Left ventricle myocardium inferior (tissue), 1 donor: ENCODE measurements around the gene SREBF2. TPM values are rescaled to one million over a fixed set of nuclear protein-coding genes. Genes with fewer than 3 reads are reported as not detected.

Experiments
- DNase-seq: peaks from one replicate; pipeline ENCODE4 v3.0.0-alpha.2; 2020
- H3K27ac ChIP-seq: fragments of 200-600 bp; replicated peaks from 2 replicates; pipeline ENCODE4 v1.8.0; 2021
- H3K27me3 ChIP-seq: fragments of 200-600 bp; 2 replicates; pipeline ENCODE4 v1.8.0; 2021; ENCODE audit warnings: low read depth
- H3K36me3 ChIP-seq: fragments of 200-600 bp; 2 replicates; pipeline ENCODE4 v1.8.0; 2021
- H3K4me1 ChIP-seq: fragments of 200-600 bp; 2 replicates; pipeline ENCODE4 v1.8.0; 2021
- H3K4me3 ChIP-seq: fragments of 200-600 bp; 2 replicates; pipeline ENCODE4 v1.8.0; 2021; ENCODE audit warnings: mild to moderate bottlenecking, moderate library complexity
- H3K9me3 ChIP-seq: fragments of 200-600 bp; replicated peaks from 2 replicates; pipeline ENCODE4 v1.8.0; 2021
- intact Hi-C: fragments of 100-400 bp; cut with micrococcal nuclease; formaldehyde crosslinking; loops from one replicate; pipeline ENCODE4 v1.11.0; 2022
- total RNA-seq: library from RNA; stranded (reverse); fragmentation: NEBNext Ultra II Directional; extraction: Animal tissue kit (Norgen Biotek cat#: 25700); gene quantifications from one replicate; pipeline ENCODE4 v1.2.1, GENCODE V29; 2021
- TF ChIP-seq, protein P1 (sequence below): fragments of 200-600 bp; IDR thresholded peaks from 2 replicates; pipeline ENCODE4 v1.8.0; 2021; ENCODE audit warnings: antibody characterized with exemption, mild to moderate bottlenecking, borderline replicate concordance
- donor health status: DM: no; HTN: yes; CAD: no; lungs with severe emphysema.

Gene SREBF2
- total RNA-seq, 1 donor from 2014 or later: 74.5 TPM

GRCh38 chr22:41838842-41839618 lies 6.1 kb downstream of the SREBF2 start:
- TF ChIP-seq, protein P1, sequence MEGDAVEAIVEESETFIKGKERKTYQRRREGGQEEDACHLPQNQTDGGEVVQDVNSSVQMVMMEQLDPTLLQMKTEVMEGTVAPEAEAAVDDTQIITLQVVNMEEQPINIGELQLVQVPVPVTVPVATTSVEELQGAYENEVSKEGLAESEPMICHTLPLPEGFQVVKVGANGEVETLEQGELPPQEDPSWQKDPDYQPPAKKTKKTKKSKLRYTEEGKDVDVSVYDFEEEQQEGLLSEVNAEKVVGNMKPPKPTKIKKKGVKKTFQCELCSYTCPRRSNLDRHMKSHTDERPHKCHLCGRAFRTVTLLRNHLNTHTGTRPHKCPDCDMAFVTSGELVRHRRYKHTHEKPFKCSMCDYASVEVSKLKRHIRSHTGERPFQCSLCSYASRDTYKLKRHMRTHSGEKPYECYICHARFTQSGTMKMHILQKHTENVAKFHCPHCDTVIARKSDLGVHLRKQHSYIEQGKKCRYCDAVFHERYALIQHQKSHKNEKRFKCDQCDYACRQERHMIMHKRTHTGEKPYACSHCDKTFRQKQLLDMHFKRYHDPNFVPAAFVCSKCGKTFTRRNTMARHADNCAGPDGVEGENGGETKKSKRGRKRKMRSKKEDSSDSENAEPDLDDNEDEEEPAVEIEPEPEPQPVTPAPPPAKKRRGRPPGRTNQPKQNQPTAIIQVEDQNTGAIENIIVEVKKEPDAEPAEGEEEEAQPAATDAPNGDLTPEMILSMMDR: no peak
- Histone ChIP-seq H3K9me3 (no peaks in the 10 kb centered on the region), H3K36me3 (peaks cover 19% of the 10 kb centered on the region), H3K27me3 (no peaks in the 10 kb centered on the region), H3K27ac (peak overlapping the region; percentile 12), H3K4me1 (peaks cover 82% of the 10 kb centered on the region), H3K4me3 (no peak overlapping the region)
- DNase-seq: no peak
- intact Hi-C loops: no loop called here

- no peak for DNase-seq
- peaks cover 19% of the 10 kb centered on the region for H3K36me3 ChIP-seq
- no peak overlapping the region for H3K4me3 ChIP-seq
- peaks cover 82% of the 10 kb centered on the region for H3K4me1 ChIP-seq
- peak overlapping the region; percentile 27 for H3K27ac ChIP-seq
- no peaks in the 10 kb centered on the region for H3K27me3 ChIP-seq
- TF ChIP-seq, protein P1: no peak
- H3K9me3 ChIP-seq: no peaks in the 10 kb centered on the region
- intact Hi-C loops: loop anchor here (5.0 kb wide), 1 partner anchor 37 kb away; no protein-coding TSS in a partner anchor
Measured at GRCh38 chr22:41840216-41840615, 7.3 kb downstream of the SREBF2 start.

GRCh38 chr22:41841085-41841712 lies 8.3 kb downstream of the SREBF2 start:
- Histone ChIP-seq H3K36me3 (peaks cover 13% of the 10 kb centered on the region), H3K9me3 (no peaks in the 10 kb centered on the region), H3K27me3 (no peaks in the 10 kb centered on the region), H3K4me1 (peaks cover 82% of the 10 kb centered on the region), H3K27ac (peak overlapping the region; percentile 27), H3K4me3 (no peak overlapping the region)
- no peak for DNase-seq
- intact Hi-C loops: loop anchor here (5.0 kb wide), 1 partner anchor 36 kb away; no protein-coding TSS in a partner anchor
- TF ChIP-seq, protein P1: no peak

- Histone ChIP-seq H3K36me3 (peaks cover 8% of the 10 kb centered on the region), H3K9me3 (no peaks in the 10 kb centered on the region), H3K27me3 (no peaks in the 10 kb centered on the region), H3K4me1 (peaks cover 89% of the 10 kb centered on the region), H3K4me3 (no peak overlapping the region), H3K27ac (no peak overlapping the region)
- TF ChIP-seq, protein P1: no peak
- intact Hi-C loops: loop anchor here (5.0 kb wide), 1 partner anchor 34 kb away; no protein-coding TSS in a partner anchor
- DNase-seq: no peak
Measured at GRCh38 chr22:41842996-41843970, 10.4 kb downstream of the SREBF2 start.

DNA sequence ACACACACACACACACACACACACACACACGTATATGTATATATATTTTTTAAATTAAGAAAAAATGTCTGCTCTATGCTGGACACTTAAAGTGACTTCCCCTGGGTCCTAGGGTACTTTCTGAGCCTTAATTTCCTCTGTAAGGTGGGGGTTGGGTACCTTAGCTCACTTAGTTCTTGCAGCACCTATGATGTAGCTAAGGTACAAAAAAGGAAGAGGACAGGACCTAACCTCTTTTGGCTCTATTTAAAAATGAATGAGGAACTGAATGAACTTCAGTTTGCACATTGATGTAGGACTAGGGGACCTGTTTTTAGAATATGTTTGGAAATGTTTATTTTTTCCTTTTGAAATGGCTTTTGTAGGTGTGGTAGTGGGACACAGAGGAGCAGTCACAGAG lies 11.1 kb downstream of the SREBF2 start:
- Histone ChIP-seq H3K9me3 (no peaks in the 10 kb centered on the region), H3K27me3 (no peaks in the 10 kb centered on the region), H3K36me3 (peaks cover 8% of the 10 kb centered on the region), H3K4me1 (peaks cover 85% of the 10 kb centered on the region), H3K27ac (no peak overlapping the region), H3K4me3 (no peak overlapping the region)
- DNase-seq: no peak
- TF ChIP-seq, protein P1: no peak
- intact Hi-C loops: loop anchor here (5.0 kb wide), 1 partner anchor 33 kb away; no protein-coding TSS in a partner anchor
